Stimulated activated naive CD4-positive, alpha-beta T cell treated with Interleukin-2 at 50 U/mL for 16 hours (primary cell): ENCODE measurements around the gene TCEA3.
"Not testable (repeated sequence)": the region's sequence is repeated elsewhere in the genome, so short reads cannot be mapped to it uniquely, and the experiment has no call there.

Source experiments
- DNase-seq: peaks from one replicate; lab custom pipeline; 2025; lab: John Stamatoyannopoulos, UW

The TCEA3 gene

GRCh38 chr1:23392125-23392855 lies 32.3 kb downstream of the TCEA3 start:
- DNase-seq = no peak

GRCh38 chr1:23389837-23390321 lies 34.7 kb downstream of the TCEA3 start:
- DNase-seq = no peak

GRCh38 chr1:23387494-23387893 lies 37.1 kb downstream of the TCEA3 start:
- no peak for DNase-seq

- no peak for DNase-seq
These were observed 39.4 kb downstream of the TCEA3 start for GRCh38 chr1:23385119-23385621.

- DNase-seq = no peak
These were observed 40.1 kb downstream of the TCEA3 start for GRCh38 chr1:23384312-23385058.

GRCh38 chr1:23383577-23384311 lies 40.8 kb downstream of the TCEA3 start:
- no peak for DNase-seq

- DNase-seq = no peak
These were observed 43.2 kb downstream of the TCEA3 start for GRCh38 chr1:23381233-23381885.

GRCh38 chr1:23380719-23381118 lies 43.8 kb downstream of the TCEA3 start:
- DNase-seq = no peak

GRCh38 chr1:23380236-23380635 lies 44.3 kb downstream of the TCEA3 start:
- not testable (repeated sequence) for DNase-seq

GRCh38 chr1:23376890-23377811 lies 47.4 kb downstream of the TCEA3 start:
- no peak for DNase-seq

- DNase-seq = not testable (repeated sequence)
These were observed 50.3 kb downstream of the TCEA3 start for GRCh38 chr1:23374079-23374735.

GRCh38 chr1:23371987-23372880 lies 52.3 kb downstream of the TCEA3 start:
- no peak for DNase-seq

GRCh38 chr1:23370709-23371584 lies 53.6 kb downstream of the TCEA3 start:
- no peak for DNase-seq

GRCh38 chr1:23370330-23370708 lies 54.2 kb downstream of the TCEA3 start:
- DNase-seq = no peak

GRCh38 chr1:23369335-23370013 lies 55.1 kb downstream of the TCEA3 start, which contains the start of gene ZNF436:
Gene ZNF436, minus strand, starts transcription at chr1:23369836. Its CDS starts 1,831 bp downstream, at chr1:23368005.
- DNase-seq = no peak

GRCh38 chr1:23368562-23369334 lies 55.8 kb downstream of the TCEA3 start:
- peak; percentile 85 for DNase-seq
